Panc1 (cell line): ENCODE data around the gene MACROD2. TPM values are rescaled to one million over a fixed set of nuclear protein-coding genes. Genes with fewer than 3 reads are reported as not detected.

Experiments
- ATAC-seq: fragments of 200-7000 bp; cut with Tn5 transposase; 2 replicates; pipeline ENCODE4 v1.9.1; 2020; ENCODE audit warnings: mild to moderate bottlenecking, moderate library complexity
- BruUV-seq: library from RNA; stranded (reverse); fragments of 400-500 nt; replicated peaks from 2 replicates; lab custom pipeline; 2021; lab: Mats Ljungman, UMichigan
- CTCF ChIA-PET: fragments of 300-600 bp; sonication (Branson Sonifier 250); formaldehyde crosslinking; loops from one replicate; lab custom pipeline; 2022; ENCODE audit warnings: antibody characterized with exemption; lab: Charles Lee
- POLR2A ChIA-PET: fragments of 300-600 bp; sonication (Branson Sonifier 250); formaldehyde crosslinking; loops from one replicate; lab custom pipeline; 2022; ENCODE audit warnings: antibody characterized with exemption; lab: Charles Lee
- DNase-seq: peaks from one replicate; pipeline ENCODE4 v3.0.0-alpha.2; 2010; ENCODE audit warnings: low read depth, low spot score
- H3K27ac ChIP-seq: 2 replicates; pipeline ENCODE4 v1.5.1; 2011; ENCODE audit warnings: mild to moderate bottlenecking, low read length, inconsistent platforms
- H3K27me3 ChIP-seq: fragments of 200-500 bp; sonication (Bioruptor generic); 2 replicates; pipeline ENCODE4 v1.6.0; 2014; ENCODE audit warnings: low read length, inconsistent platforms; ENCODE audit not compliant: control insufficient read depth, insufficient read depth
- H3K36me3 ChIP-seq: fragments of 200-500 bp; sonication (Bioruptor generic); 2 replicates; pipeline ENCODE4 v1.5.1; 2014; ENCODE audit warnings: inconsistent platforms, mild to moderate bottlenecking, low read length, moderate library complexity; ENCODE audit not compliant: control insufficient read depth, insufficient read depth
- H3K4me1 ChIP-seq: 2 replicates; pipeline ENCODE4 v1.5.1; 2011; ENCODE audit warnings: inconsistent platforms, mild to moderate bottlenecking, low read length, moderate library complexity; ENCODE audit not compliant: control insufficient read depth, insufficient read depth
- H3K4me3 ChIP-seq, 2 experiments: 2 replicates each; pipeline ENCODE4 v1.5.1; 2011 to 2012; ENCODE audit warnings: low read depth in 2 of 2, low read length in 2 of 2, mild to moderate bottlenecking in 2 of 2, inconsistent platforms in 1 of 2, moderate library complexity in 1 of 2
- H3K9me3 ChIP-seq: fragments of 200-500 bp; sonication (Bioruptor generic); 2 replicates; pipeline ENCODE4 v1.5.1; 2014; ENCODE audit warnings: low read depth, mild to moderate bottlenecking, inconsistent platforms, low read length, moderate library complexity; ENCODE audit not compliant: control insufficient read depth, insufficient read depth
- POLR2AphosphoS5 ChIP-seq: IDR thresholded peaks from 2 replicates; pipeline ENCODE4 v1.6.1; 2012; ENCODE audit warnings: mild to moderate bottlenecking, low read depth, low read length, moderate library complexity
- SIN3A ChIP-seq: IDR thresholded peaks from 2 replicates; pipeline ENCODE4 v1.6.1; 2012; ENCODE audit warnings: low read depth, mild to moderate bottlenecking, low read length, moderate library complexity, borderline replicate concordance; ENCODE audit not compliant: insufficient read depth
- TCF7L2 ChIP-seq: IDR thresholded peaks from 2 replicates; pipeline ENCODE4 v1.6.1; 2011; ENCODE audit warnings: mild to moderate bottlenecking, low read depth, low read length, inconsistent platforms
- in situ Hi-C: cut with HindIII; loops from 2 replicates; pipeline ENCODE4 v1.10.0; 2016; ENCODE audit warnings: low sequenced_read_pairs, low pct_unique_long_range_greater_than_20kb
- intact Hi-C: fragments of 100-400 bp; cut with micrococcal nuclease; formaldehyde crosslinking; loops from one replicate; pipeline ENCODE4 v1.10.0; 2022; ENCODE audit not compliant: unreplicated experiment
- total RNA-seq: library from RNA; stranded (reverse); gene quantifications from one replicate; pipeline ENCODE4 v1.2.1, GENCODE V29; 2021; ENCODE audit not compliant: unreplicated experiment
- TF ChIP-seq, protein P1 (sequence below), 2 experiments: IDR thresholded peaks; 2 replicates each; pipeline ENCODE4 v1.6.1; 2011 to 2012; ENCODE audit warnings: low read depth in 2 of 2, control low read depth in 1 of 2, low read length in 1 of 2, mild to moderate bottlenecking in 1 of 2, moderate library complexity in 1 of 2; ENCODE audit not compliant: insufficient read depth in 1 of 2
- TF ChIP-seq, protein P2 (sequence below): fragments of 450-650 bp; IDR thresholded peaks from 2 replicates; pipeline ENCODE4 v1.5.1; 2017; ENCODE audit warnings: mild to moderate bottlenecking

MACROD2 gene
- total RNA-seq, 1 experiment from 2014 or later, result 1.2 TPM

GRCh38 chr20:15899967-15900366 is 1904.7 kb downstream of the MACROD2 start:
- Histone ChIP-seq H3K27me3 (no peaks in the 10 kb centered on the region), H3K4me1 (no peaks in the 10 kb centered on the region), H3K27ac (no peak overlapping the region), H3K4me3 (no peak overlapping the region), H3K36me3 (no peaks in the 10 kb centered on the region), H3K9me3 (no peaks in the 10 kb centered on the region)
- BruUV-seq, result no TSS peak
- no peak for ATAC-seq
- ChIA-PET CTCF (no interaction called here), POLR2A (no interaction called here)
- intact Hi-C loops (no loop called here), in situ Hi-C loops (no loop called here)
- DNase-seq, result no peak
- TF ChIP-seq, protein P1, sequence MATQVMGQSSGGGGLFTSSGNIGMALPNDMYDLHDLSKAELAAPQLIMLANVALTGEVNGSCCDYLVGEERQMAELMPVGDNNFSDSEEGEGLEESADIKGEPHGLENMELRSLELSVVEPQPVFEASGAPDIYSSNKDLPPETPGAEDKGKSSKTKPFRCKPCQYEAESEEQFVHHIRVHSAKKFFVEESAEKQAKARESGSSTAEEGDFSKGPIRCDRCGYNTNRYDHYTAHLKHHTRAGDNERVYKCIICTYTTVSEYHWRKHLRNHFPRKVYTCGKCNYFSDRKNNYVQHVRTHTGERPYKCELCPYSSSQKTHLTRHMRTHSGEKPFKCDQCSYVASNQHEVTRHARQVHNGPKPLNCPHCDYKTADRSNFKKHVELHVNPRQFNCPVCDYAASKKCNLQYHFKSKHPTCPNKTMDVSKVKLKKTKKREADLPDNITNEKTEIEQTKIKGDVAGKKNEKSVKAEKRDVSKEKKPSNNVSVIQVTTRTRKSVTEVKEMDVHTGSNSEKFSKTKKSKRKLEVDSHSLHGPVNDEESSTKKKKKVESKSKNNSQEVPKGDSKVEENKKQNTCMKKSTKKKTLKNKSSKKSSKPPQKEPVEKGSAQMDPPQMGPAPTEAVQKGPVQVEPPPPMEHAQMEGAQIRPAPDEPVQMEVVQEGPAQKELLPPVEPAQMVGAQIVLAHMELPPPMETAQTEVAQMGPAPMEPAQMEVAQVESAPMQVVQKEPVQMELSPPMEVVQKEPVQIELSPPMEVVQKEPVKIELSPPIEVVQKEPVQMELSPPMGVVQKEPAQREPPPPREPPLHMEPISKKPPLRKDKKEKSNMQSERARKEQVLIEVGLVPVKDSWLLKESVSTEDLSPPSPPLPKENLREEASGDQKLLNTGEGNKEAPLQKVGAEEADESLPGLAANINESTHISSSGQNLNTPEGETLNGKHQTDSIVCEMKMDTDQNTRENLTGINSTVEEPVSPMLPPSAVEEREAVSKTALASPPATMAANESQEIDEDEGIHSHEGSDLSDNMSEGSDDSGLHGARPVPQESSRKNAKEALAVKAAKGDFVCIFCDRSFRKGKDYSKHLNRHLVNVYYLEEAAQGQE (IDR thresholded peaks at IDR 0.05; ENCODE audit: insufficient read depth in 1 of 2, low read depth in 2 of 2, low read length in 1 of 2), result no peak
- TF ChIP-seq, protein P2, sequence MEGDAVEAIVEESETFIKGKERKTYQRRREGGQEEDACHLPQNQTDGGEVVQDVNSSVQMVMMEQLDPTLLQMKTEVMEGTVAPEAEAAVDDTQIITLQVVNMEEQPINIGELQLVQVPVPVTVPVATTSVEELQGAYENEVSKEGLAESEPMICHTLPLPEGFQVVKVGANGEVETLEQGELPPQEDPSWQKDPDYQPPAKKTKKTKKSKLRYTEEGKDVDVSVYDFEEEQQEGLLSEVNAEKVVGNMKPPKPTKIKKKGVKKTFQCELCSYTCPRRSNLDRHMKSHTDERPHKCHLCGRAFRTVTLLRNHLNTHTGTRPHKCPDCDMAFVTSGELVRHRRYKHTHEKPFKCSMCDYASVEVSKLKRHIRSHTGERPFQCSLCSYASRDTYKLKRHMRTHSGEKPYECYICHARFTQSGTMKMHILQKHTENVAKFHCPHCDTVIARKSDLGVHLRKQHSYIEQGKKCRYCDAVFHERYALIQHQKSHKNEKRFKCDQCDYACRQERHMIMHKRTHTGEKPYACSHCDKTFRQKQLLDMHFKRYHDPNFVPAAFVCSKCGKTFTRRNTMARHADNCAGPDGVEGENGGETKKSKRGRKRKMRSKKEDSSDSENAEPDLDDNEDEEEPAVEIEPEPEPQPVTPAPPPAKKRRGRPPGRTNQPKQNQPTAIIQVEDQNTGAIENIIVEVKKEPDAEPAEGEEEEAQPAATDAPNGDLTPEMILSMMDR, result no peak
- no peak for TF ChIP-seq SIN3A
- no peak for TF ChIP-seq POLR2AphosphoS5
- no peak for TF ChIP-seq TCF7L2

GRCh38 chr20:15900443-15900842 is 1905.1 kb downstream of the MACROD2 start:
- POLR2A ChIA-PET, result no interaction called here
- Histone ChIP-seq H3K4me1 (no peaks in the 10 kb centered on the region), H3K9me3 (no peaks in the 10 kb centered on the region), H3K27ac (no peak overlapping the region), H3K27me3 (no peaks in the 10 kb centered on the region), H3K4me3 (no peak overlapping the region), H3K36me3 (no peaks in the 10 kb centered on the region)
- intact Hi-C loops (no loop called here), in situ Hi-C loops (no loop called here)
- no TSS peak for BruUV-seq
- ATAC-seq (no peak), DNase-seq (no peak)
- TF ChIP-seq SIN3A, result no peak
- TF ChIP-seq POLR2AphosphoS5, result no peak
- TF ChIP-seq, protein P2, result no peak
- no peak for TF ChIP-seq TCF7L2
- TF ChIP-seq, protein P1 (IDR thresholded peaks at IDR 0.05; ENCODE audit: insufficient read depth in 1 of 2, low read depth in 2 of 2, low read length in 1 of 2), result no peak
- CTCF ChIA-PET, result no interaction called here
